HEK293 (cell line): Measurements from ENCODE around the gene PTCSC3.
A peak's percentile ranks its signal among the peaks of the same experiment; 100 is the strongest.

ENCODE experiments used
- CTCF ChIA-PET: fragments of 350-600 bp; formaldehyde crosslinking; extraction: SDS; loops from one replicate; lab custom pipeline; 2021; ENCODE audit warnings: antibody characterized with exemption; lab: Yijun Ruan, JAX
- POLR2A ChIA-PET: fragments of 300-600 bp; formaldehyde crosslinking; extraction: SDS; loops from one replicate; lab custom pipeline; 2020; ENCODE audit warnings: antibody characterized with exemption, inconsistent platforms; lab: Yijun Ruan, JAX
- H3K27ac ChIP-seq: fragments of 200-500 bp; sonication (Bioruptor generic); 2 replicates; pipeline ENCODE4 v1.5.1; 2014; ENCODE audit warnings: low read depth, low read length, control low read depth, inconsistent platforms; ENCODE audit errors: extremely low read depth
- H3K36me3 ChIP-seq, 2 experiments: fragments of 200-500 bp in 1 of 2; sonication (Bioruptor generic) in 1 of 2; 1 replicate in 1 of 2; 2 replicates in 1 of 2; pipeline ENCODE4 v1.5.1; 2014 to 2017; ENCODE audit warnings: inconsistent platforms in 2 of 2, low read length in 2 of 2; ENCODE audit not compliant: control insufficient read depth in 2 of 2, insufficient read depth in 1 of 2
- H3K4me1 ChIP-seq: fragments of 200-500 bp; sonication (Bioruptor generic); 2 replicates; pipeline ENCODE4 v1.5.1; 2014; ENCODE audit warnings: mild to moderate bottlenecking, low read length, inconsistent platforms; ENCODE audit not compliant: control insufficient read depth, insufficient read depth
- H3K4me3 ChIP-seq: 2 replicates; pipeline ENCODE4 v1.5.1; 2011; ENCODE audit warnings: low read depth, mild to moderate bottlenecking, control low read depth, low read length, moderate library complexity
- H3K9me3 ChIP-seq: fragments of 200-500 bp; sonication (Bioruptor generic); 2 replicates; pipeline ENCODE4 v1.5.1; 2014; ENCODE audit warnings: low read depth, low read length, inconsistent platforms; ENCODE audit not compliant: control insufficient read depth, insufficient read depth
- CTCF ChIP-seq: fragments of 450-650 bp; formaldehyde crosslinking; IDR thresholded peaks from 2 replicates; pipeline ENCODE4 v1.5.1; 2016; ENCODE audit warnings: missing biosample characterization, missing genetic modification characterization
- IKZF3 ChIP-seq: fragments of 450-650 bp; IDR thresholded peaks from 2 replicates; pipeline ENCODE4 v1.5.0; 2018; ENCODE audit warnings: missing biosample characterization, mild to moderate bottlenecking, missing genetic modification characterization, moderate library complexity
- SALL2 ChIP-seq: fragments of 450-650 bp; formaldehyde crosslinking; IDR thresholded peaks from 2 replicates; pipeline ENCODE4 v1.5.0; 2017; ENCODE audit warnings: missing biosample characterization, mild to moderate bottlenecking, missing genetic modification characterization, borderline replicate concordance
- SCRT2 ChIP-seq: fragments of 450-650 bp; formaldehyde crosslinking; IDR thresholded peaks from 2 replicates; pipeline ENCODE4 v1.5.1; 2016; ENCODE audit warnings: missing biosample characterization, missing genetic modification characterization
- TCF7L2 ChIP-seq: IDR thresholded peaks from 2 replicates; pipeline ENCODE4 v1.6.1; 2011; ENCODE audit warnings: low read depth, mild to moderate bottlenecking, inconsistent platforms, low read length, moderate library complexity, borderline replicate concordance
- ZNF112 ChIP-seq: fragments of 450-650 bp; formaldehyde crosslinking; IDR thresholded peaks from 2 replicates; pipeline ENCODE4 v1.5.0; 2017; ENCODE audit warnings: missing biosample characterization, missing genetic modification characterization
- ZNF155 ChIP-seq: fragments of 450-650 bp; formaldehyde crosslinking; IDR thresholded peaks from 2 replicates; pipeline ENCODE4 v1.5.1; 2016; ENCODE audit warnings: missing biosample characterization, missing genetic modification characterization
- ZNF280D ChIP-seq: fragments of 450-650 bp; formaldehyde crosslinking; IDR thresholded peaks from 2 replicates; pipeline ENCODE4 v1.5.1; 2016; ENCODE audit warnings: missing biosample characterization, missing genetic modification characterization
- ZNF354C ChIP-seq: fragments of 450-650 bp; formaldehyde crosslinking; IDR thresholded peaks from 2 replicates; pipeline ENCODE4 v1.5.1; 2016; ENCODE audit warnings: missing biosample characterization, missing genetic modification characterization, low read depth, borderline replicate concordance
- ZNF394 ChIP-seq: fragments of 450-650 bp; formaldehyde crosslinking; IDR thresholded peaks from 2 replicates; pipeline ENCODE4 v1.5.1; 2016; ENCODE audit warnings: missing biosample characterization, missing genetic modification characterization, mild to moderate bottlenecking, moderate library complexity, borderline replicate concordance
- ZNF398 ChIP-seq: fragments of 450-650 bp; formaldehyde crosslinking; IDR thresholded peaks from 2 replicates; pipeline ENCODE4 v1.5.1; 2017; ENCODE audit warnings: missing biosample characterization, missing genetic modification characterization
- ZNF433 ChIP-seq: fragments of 450-650 bp; formaldehyde crosslinking; IDR thresholded peaks from 2 replicates; pipeline ENCODE4 v1.5.1; 2016; ENCODE audit warnings: missing biosample characterization, missing genetic modification characterization, low read depth
- ZNF548 ChIP-seq: fragments of 450-650 bp; formaldehyde crosslinking; IDR thresholded peaks from 2 replicates; pipeline ENCODE4 v1.5.1; 2016; ENCODE audit warnings: missing biosample characterization, missing genetic modification characterization
- ZNF549 ChIP-seq: fragments of 450-650 bp; IDR thresholded peaks from 2 replicates; pipeline ENCODE4 v1.5.1; 2018; ENCODE audit warnings: missing biosample characterization, missing genetic modification characterization, mild to moderate bottlenecking, inconsistent platforms, moderate library complexity
- ZNF624 ChIP-seq: fragments of 450-650 bp; formaldehyde crosslinking; IDR thresholded peaks from 2 replicates; pipeline ENCODE4 v1.5.1; 2017; ENCODE audit warnings: missing biosample characterization, missing genetic modification characterization
- ZNF654 ChIP-seq: fragments of 450-650 bp; formaldehyde crosslinking; IDR thresholded peaks from 2 replicates; pipeline ENCODE4 v1.5.1; 2016; ENCODE audit warnings: low read depth, missing biosample characterization, missing genetic modification characterization
- ZNF701 ChIP-seq: fragments of 450-650 bp; formaldehyde crosslinking; IDR thresholded peaks from 2 replicates; pipeline ENCODE4 v1.5.1; 2016; ENCODE audit warnings: missing biosample characterization, missing genetic modification characterization
- TF ChIP-seq, protein P1 (sequence below): fragments of 450-650 bp; formaldehyde crosslinking; IDR thresholded peaks from 2 replicates; pipeline ENCODE4 v1.5.1; 2016; ENCODE audit warnings: missing biosample characterization, missing genetic modification characterization
- TF ChIP-seq, protein P2 (sequence below): fragments of 450-650 bp; formaldehyde crosslinking; IDR thresholded peaks from 2 replicates; pipeline ENCODE4 v1.5.1; 2017; ENCODE audit warnings: missing biosample characterization, mild to moderate bottlenecking, missing genetic modification characterization, moderate library complexity

The PTCSC3 gene

DNA sequence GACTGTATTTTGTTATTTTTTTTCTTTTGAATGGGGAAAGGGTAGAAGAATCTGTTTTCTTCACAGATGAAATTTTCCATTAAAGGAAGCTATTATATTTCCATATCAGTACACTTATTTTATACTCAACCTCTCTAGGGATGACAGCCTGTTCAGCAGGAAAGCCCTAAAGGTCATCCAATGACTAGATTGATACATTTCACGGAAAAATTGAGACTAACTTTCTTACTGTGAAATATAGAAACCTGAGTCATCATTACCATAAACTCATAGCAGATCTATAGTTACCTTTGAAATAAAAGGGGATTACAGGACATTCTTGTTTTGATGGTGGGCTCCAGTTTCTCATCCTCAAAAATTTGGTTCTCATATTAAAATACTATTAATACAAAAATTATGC is 36.1 kb upstream of the PTCSC3 start:
- H3K9me3 ChIP-seq = no peaks in the 10 kb centered on the region
- TF ChIP-seq ZNF433 (tag by site-specific recombination) = no peak
- no peak for TF ChIP-seq ZNF354C
- TF ChIP-seq ZNF112 (tag by site-specific recombination) = no peak
- TF ChIP-seq, protein P1, sequence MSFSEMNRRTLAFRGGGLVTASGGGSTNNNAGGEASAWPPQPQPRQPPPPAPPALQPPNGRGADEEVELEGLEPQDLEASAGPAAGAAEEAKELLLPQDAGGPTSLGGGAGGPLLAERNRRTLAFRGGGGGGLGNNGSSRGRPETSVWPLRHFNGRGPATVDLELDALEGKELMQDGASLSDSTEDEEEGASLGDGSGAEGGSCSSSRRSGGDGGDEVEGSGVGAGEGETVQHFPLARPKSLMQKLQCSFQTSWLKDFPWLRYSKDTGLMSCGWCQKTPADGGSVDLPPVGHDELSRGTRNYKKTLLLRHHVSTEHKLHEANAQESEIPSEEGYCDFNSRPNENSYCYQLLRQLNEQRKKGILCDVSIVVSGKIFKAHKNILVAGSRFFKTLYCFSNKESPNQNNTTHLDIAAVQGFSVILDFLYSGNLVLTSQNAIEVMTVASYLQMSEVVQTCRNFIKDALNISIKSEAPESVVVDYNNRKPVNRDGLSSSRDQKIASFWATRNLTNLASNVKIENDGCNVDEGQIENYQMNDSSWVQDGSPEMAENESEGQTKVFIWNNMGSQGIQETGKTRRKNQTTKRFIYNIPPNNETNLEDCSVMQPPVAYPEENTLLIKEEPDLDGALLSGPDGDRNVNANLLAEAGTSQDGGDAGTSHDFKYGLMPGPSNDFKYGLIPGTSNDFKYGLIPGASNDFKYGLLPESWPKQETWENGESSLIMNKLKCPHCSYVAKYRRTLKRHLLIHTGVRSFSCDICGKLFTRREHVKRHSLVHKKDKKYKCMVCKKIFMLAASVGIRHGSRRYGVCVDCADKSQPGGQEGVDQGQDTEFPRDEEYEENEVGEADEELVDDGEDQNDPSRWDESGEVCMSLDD (tag by site-specific recombination) = no peak
- no peak for TF ChIP-seq ZNF701 (tag by site-specific recombination)
- TF ChIP-seq ZNF549 (tag by site-specific recombination) = no peak
- no peak for TF ChIP-seq ZNF548 (tag by site-specific recombination)
- TF ChIP-seq ZNF394 (tag by site-specific recombination) = no peak
- TF ChIP-seq SALL2 = no peak
- no peak for TF ChIP-seq ZNF624 (tag by site-specific recombination)
- ChIA-PET POLR2A (no interaction called here), CTCF (no interaction called here)
- H3K4me1 ChIP-seq = peaks cover 2% of the 10 kb centered on the region; the same call in 1 of the 2 replicates
- H3K27ac ChIP-seq = no peak overlapping the region
- no peak overlapping the region for H3K4me3 ChIP-seq
- no peaks in the 10 kb centered on the region for H3K36me3 ChIP-seq

GRCh38 chr14:36208690-36209278 is 32.3 kb upstream of the PTCSC3 start:
- Histone ChIP-seq H3K36me3 (no peaks in the 10 kb centered on the region), H3K4me1 (no peaks in the 10 kb centered on the region), H3K27ac (no peak overlapping the region), H3K4me3 (no peak overlapping the region), H3K9me3 (no peaks in the 10 kb centered on the region)
- ChIA-PET POLR2A (no interaction called here), CTCF (interaction anchor here (0.8 kb wide), 1 partner anchor 421 kb away, joined by 3 read pairs; no protein-coding TSS in a partner anchor)
- TF ChIP-seq ZNF280D (tag by site-specific recombination) (no peak), TCF7L2 (peak; percentile 52; the same call in 1 of the 2 replicates), ZNF548 (tag by site-specific recombination) (no peak)
- TF ChIP-seq, protein P2, sequence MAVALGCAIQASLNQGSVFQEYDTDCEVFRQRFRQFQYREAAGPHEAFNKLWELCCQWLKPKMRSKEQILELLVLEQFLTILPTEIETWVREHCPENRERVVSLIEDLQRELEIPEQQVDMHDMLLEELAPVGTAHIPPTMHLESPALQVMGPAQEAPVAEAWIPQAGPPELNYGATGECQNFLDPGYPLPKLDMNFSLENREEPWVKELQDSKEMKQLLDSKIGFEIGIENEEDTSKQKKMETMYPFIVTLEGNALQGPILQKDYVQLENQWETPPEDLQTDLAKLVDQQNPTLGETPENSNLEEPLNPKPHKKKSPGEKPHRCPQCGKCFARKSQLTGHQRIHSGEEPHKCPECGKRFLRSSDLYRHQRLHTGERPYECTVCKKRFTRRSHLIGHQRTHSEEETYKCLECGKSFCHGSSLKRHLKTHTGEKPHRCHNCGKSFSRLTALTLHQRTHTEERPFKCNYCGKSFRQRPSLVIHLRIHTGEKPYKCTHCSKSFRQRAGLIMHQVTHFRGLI (tag by site-specific recombination) = no peak

DNA sequence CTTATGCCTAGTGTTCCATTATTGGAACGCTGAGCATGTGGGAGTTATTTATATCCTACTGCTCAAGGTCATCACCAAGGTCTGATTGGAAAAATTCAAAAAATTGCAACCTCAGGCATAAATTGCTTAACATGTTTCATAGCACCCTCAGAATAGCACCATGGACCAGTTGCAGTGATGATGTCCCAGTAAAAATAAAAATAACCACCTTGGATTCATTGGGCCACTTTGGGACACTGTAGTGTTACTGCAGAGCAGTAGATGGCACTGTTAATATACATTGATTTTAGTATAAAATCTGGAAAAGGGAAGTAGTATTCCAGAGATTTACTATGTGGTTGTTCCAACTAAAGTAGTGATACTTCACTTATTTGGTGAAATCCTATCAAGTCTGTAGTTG is 31.0 kb upstream of the PTCSC3 start:
- Histone ChIP-seq H3K4me1 (no peaks in the 10 kb centered on the region), H3K9me3 (no peaks in the 10 kb centered on the region), H3K36me3 (no peaks in the 10 kb centered on the region), H3K4me3 (no peak overlapping the region), H3K27ac (no peak overlapping the region)
- 0 out of 2 replicates have a peak, but pooled peaks have one; percentile 17 for TF ChIP-seq CTCF
- peak; percentile 36 for TF ChIP-seq ZNF654 (tag by site-specific recombination)
- TF ChIP-seq ZNF155 = no peak
- no peak for TF ChIP-seq ZNF398
- TF ChIP-seq ZNF548 (tag by site-specific recombination) = no peak
- 0 out of 2 replicates have a peak, but pooled peaks have one; percentile 19 for TF ChIP-seq IKZF3
- no peak for TF ChIP-seq SCRT2
- ChIA-PET POLR2A (no interaction called here), CTCF (interaction anchor here (0.6 to 1.7 kb wide), 7 partner anchors 78 to 950 kb away, joined by 3 to 4 read pairs (median 3); no protein-coding TSS in a partner anchor)
